Liver (tissue), 9 donors: ENCODE measurements around the gene XYLT2. TPM values are rescaled to one million over a fixed set of nuclear protein-coding genes. Genes with fewer than 3 reads are reported as not detected.

Experiments used
- DNase-seq: peaks from one replicate; pipeline ENCODE4 v3.0.0-alpha.2; 2017; ENCODE audit warnings: low spot score
- H3K27ac ChIP-seq, 2 donors: one replicate each; pipeline ENCODE4 v1.7.0; 2013; ENCODE audit warnings: inconsistent platforms in 2 of 2, low read length in 2 of 2, control low read depth in 1 of 2, low read depth in 1 of 2, mild to moderate bottlenecking in 1 of 2
- H3K27me3 ChIP-seq, 4 donors: one replicate each; pipeline versions ENCODE4 v1.6.1 to v1.7.0; 2013; ENCODE audit warnings: low read length in 3 of 4, inconsistent platforms in 1 of 4, mild to moderate bottlenecking in 1 of 4, moderate library complexity in 1 of 4; ENCODE audit not compliant: control insufficient read depth in 4 of 4, insufficient read depth in 4 of 4
- H3K36me3 ChIP-seq, 4 donors: one replicate each; pipeline versions ENCODE4 v1.6.1 to v1.7.0; 2013; ENCODE audit warnings: low read length in 3 of 4, mild to moderate bottlenecking in 3 of 4, low read depth in 1 of 4, moderate library complexity in 1 of 4; ENCODE audit not compliant: control insufficient read depth in 4 of 4, insufficient read depth in 3 of 4
- H3K4me1 ChIP-seq, 4 donors: one replicate each; pipeline versions ENCODE4 v1.6.1 to v1.7.0; 2013; ENCODE audit warnings: low read length in 3 of 4, mild to moderate bottlenecking in 3 of 4, moderate library complexity in 1 of 4; ENCODE audit not compliant: control insufficient read depth in 4 of 4, insufficient read depth in 4 of 4
- H3K4me3 ChIP-seq, 3 donors: one replicate each; pipeline versions ENCODE4 v1.6.1 to v1.7.0; 2013; ENCODE audit warnings: low read length in 3 of 3, control low read depth in 1 of 3, low read depth in 1 of 3, mild to moderate bottlenecking in 1 of 3
- H3K9ac ChIP-seq, 2 donors: one replicate each; pipeline ENCODE4 v1.7.0; 2013; ENCODE audit warnings: low read length in 2 of 2, mild to moderate bottlenecking in 2 of 2, moderate library complexity in 2 of 2, control low read depth in 1 of 2, low read depth in 1 of 2
- H3K9me3 ChIP-seq, 4 donors: one replicate each; pipeline versions ENCODE4 v1.6.1 to v1.7.0; 2013; ENCODE audit warnings: low read length in 3 of 4; ENCODE audit not compliant: control insufficient read depth in 4 of 4
- ATF3 ChIP-seq: IDR thresholded peaks from 2 replicates; pipeline ENCODE4 v1.6.1; 2016; ENCODE audit warnings: antibody characterized with exemption
- CTCF ChIP-seq: fragments of 150-350 bp; IDR thresholded peaks from 2 replicates; pipeline ENCODE4 v1.5.1; 2017; ENCODE audit warnings: improper control_type of control experiment, low read depth, low read length; ENCODE audit not compliant: missing input control
- EGR1 ChIP-seq, 2 donors: IDR thresholded peaks; 2 replicates each; pipeline ENCODE4 v1.6.1; 2016 to 2018; ENCODE audit warnings: antibody characterized with exemption in 2 of 2, low read depth in 2 of 2
- FOXA1 ChIP-seq: IDR thresholded peaks from 2 replicates; pipeline ENCODE4 v1.6.1; 2016; ENCODE audit warnings: antibody characterized with exemption
- FOXA2 ChIP-seq: IDR thresholded peaks from 2 replicates; pipeline ENCODE4 v1.6.1; 2016; ENCODE audit warnings: antibody characterized with exemption
- GABPA ChIP-seq, 2 donors: IDR thresholded peaks in 1 of 2; conservative IDR thresholded peaks in 1 of 2; 2 replicates each; pipeline ENCODE4 v1.6.1; 2016; ENCODE audit warnings: antibody characterized with exemption in 2 of 2, mild to moderate bottlenecking in 1 of 2, moderate library complexity in 1 of 2
- HNF4A ChIP-seq, 2 donors: conservative IDR thresholded peaks; 2 replicates each; pipeline ENCODE4 v1.6.1; 2016; ENCODE audit warnings: antibody characterized with exemption in 2 of 2, mild to moderate bottlenecking in 2 of 2
- HNF4G ChIP-seq: IDR thresholded peaks from 2 replicates; pipeline ENCODE4 v1.6.1; 2016; ENCODE audit warnings: antibody characterized with exemption
- NR2F2 ChIP-seq: IDR thresholded peaks from 2 replicates; pipeline ENCODE4 v1.6.1; 2016; ENCODE audit warnings: antibody characterized with exemption
- RAD21 ChIP-seq, 2 donors: IDR thresholded peaks; 2 replicates each; pipeline ENCODE4 v1.6.1; 2016; ENCODE audit warnings: antibody characterized with exemption in 2 of 2, mild to moderate bottlenecking in 2 of 2
- REST ChIP-seq: IDR thresholded peaks from 2 replicates; pipeline ENCODE4 v1.6.1; 2016; ENCODE audit warnings: antibody characterized with exemption, mild to moderate bottlenecking
- RXRA ChIP-seq, 2 donors: IDR thresholded peaks; 2 replicates each; pipeline ENCODE4 v1.6.1; 2017 to 2018; ENCODE audit warnings: antibody characterized with exemption in 2 of 2, mild to moderate bottlenecking in 1 of 2
- SP1 ChIP-seq: IDR thresholded peaks from 2 replicates; pipeline ENCODE4 v1.6.1; 2018; ENCODE audit warnings: antibody characterized with exemption, mild to moderate bottlenecking
- TAF1 ChIP-seq: conservative IDR thresholded peaks from 2 replicates; pipeline ENCODE4 v1.6.1; 2016; ENCODE audit warnings: antibody characterized with exemption, mild to moderate bottlenecking
- YY1 ChIP-seq: IDR thresholded peaks from 2 replicates; pipeline ENCODE4 v1.6.1; 2016; ENCODE audit warnings: antibody characterized with exemption, mild to moderate bottlenecking
- ZBTB33 ChIP-seq: IDR thresholded peaks from 2 replicates; pipeline ENCODE4 v1.6.1; 2016; ENCODE audit warnings: antibody characterized with exemption
- WGBS: extraction: QIAGEN DNeasy Blood & Tissue Kit; methylation state at CpG from one replicate; pipeline ENCODE4 v1.1.7; 2013; 5-methylcytosine and 5-hydroxymethylcytosine counted together
- polyA plus RNA-seq, 2 donors: library from polyadenylated mRNA; stranded (reverse) in 1 of 2; unstranded in 1 of 2; fragments of 200-250 nt in 1 of 2; fragments of >200 nt in 1 of 2; fragmentation: Nextera tagmentation in 1 of 2; extraction: Ambion mirVana in 1 of 2; gene quantifications; one replicate each; pipeline versions ENCODE4 v1.2.1 to v1.2.3, GENCODE V29; 2013 to 2015
- total RNA-seq, 2 donors: library from RNA; depleted of rRNA; stranded (reverse); fragments of >200 nt; gene quantifications; one replicate each; pipeline ENCODE4 v1.2.3, GENCODE V29; 2014
- donor health status: healthy.
- donor health status: healthy.
- donor health status: healthy.
- donor health status: healthy.
- donor health status: healthy.

XYLT2 gene
- total and polyA plus RNA-seq, 4 donors: 5.3 to 11.3 (median 8.2) TPM

GRCh38 chr17:50393700-50394099, 47.8 kb downstream of the XYLT2 start:
- Histone ChIP-seq H3K27ac (no peak overlapping the region), H3K4me3 (no peak overlapping the region), H3K27me3 (no peaks in the 10 kb centered on the region), H3K4me1 (peaks cover 7 to 35% (median 25%) of the 10 kb centered on the region in 4 donors), H3K9me3 (no peaks in the 10 kb centered on the region), H3K36me3 (peaks cover 14 to 59% (median 50%) of the 10 kb centered on the region in 4 donors), H3K9ac (no peak overlapping the region)
- DNase-seq: no peak
- 81% methylated on average over 5 of the region's 5 CpGs for WGBS
- TF ChIP-seq ATF3 (no peak), TAF1 (no peak), YY1 (no peak), FOXA1 (no peak), HNF4G (no peak), REST (no peak), RAD21 (IDR thresholded peaks at IDR 0.05) (no peak), HNF4A (conservative IDR thresholded peaks at IDR 0.05) (no peak), EGR1 (IDR thresholded peaks at IDR 0.05; ENCODE audit: low read depth in 2 of 2) (no peak), GABPA (IDR thresholded peaks at IDR 0.05 in 1 of 2, conservative IDR thresholded peaks at IDR 0.05 in 1 of 2) (no peak), ZBTB33 (no peak), SP1 (no peak), FOXA2 (no peak), NR2F2 (no peak)

- H3K4me3 ChIP-seq: no peak overlapping the region
- WGBS: 39% methylated on average over 3 of the region's 3 CpGs
- H3K4me1 ChIP-seq: peaks cover 7 to 35% (median 25%) of the 10 kb centered on the region in 4 donors
- peaks cover 14 to 49% (median 45%) of the 10 kb centered on the region in 4 donors for H3K36me3 ChIP-seq
- H3K27me3 ChIP-seq: no peaks in the 10 kb centered on the region
- H3K27ac ChIP-seq: no peak overlapping the region
- no peaks in the 10 kb centered on the region for H3K9me3 ChIP-seq
- DNase-seq: no peak
- no peak overlapping the region for H3K9ac ChIP-seq
- no peak for TF ChIP-seq EGR1 (IDR thresholded peaks at IDR 0.05; ENCODE audit: low read depth in 2 of 2)
- TF ChIP-seq FOXA2: no peak
- no peak for TF ChIP-seq RAD21 (IDR thresholded peaks at IDR 0.05)
- TF ChIP-seq GABPA (IDR thresholded peaks at IDR 0.05 in 1 of 2, conservative IDR thresholded peaks at IDR 0.05 in 1 of 2): no peak
- no peak for TF ChIP-seq HNF4A (conservative IDR thresholded peaks at IDR 0.05)
- no peak for TF ChIP-seq RXRA (IDR thresholded peaks at IDR 0.05)
- TF ChIP-seq CTCF: no peak
- TF ChIP-seq SP1: no peak
- TF ChIP-seq FOXA1: no peak
Measured at GRCh38 chr17:50394711-50395110, 48.8 kb downstream of the XYLT2 start.
